HG03520 (cell line): Measurements from ENCODE around the gene DPEP1.

Experiments
- ATAC-seq: cut with Tn5 transposase; IDR thresholded peaks from one replicate; pipeline ENCODE4 v1.9.1; 2021; ENCODE audit warnings: mild to moderate bottlenecking, moderate library complexity; ENCODE audit not compliant: unreplicated experiment

The DPEP1 gene

GRCh38 chr16:89678258-89678657 lies 64.8 kb downstream of the DPEP1 start:
- ATAC-seq, result no peak

- no peak for ATAC-seq
Observed at GRCh38 chr16:89685916-89686315, 72.5 kb downstream of the DPEP1 start.

- ATAC-seq, result peak; percentile 74
Observed at GRCh38 chr16:89686520-89687091, 73.2 kb downstream of the DPEP1 start, which contains the start of gene CDK10. Gene CDK10, plus strand, starts transcription at chr16:89686689. Its CDS starts 22 bp downstream, at chr16:89686711.

GRCh38 chr16:89687092-89687940 lies 73.9 kb downstream of the DPEP1 start:
- ATAC-seq, result peak; percentile 32
